OCI-M2 (cell line): ENCODE results near the gene PPARD.
"Not testable (repeated sequence)": the region's sequence is repeated elsewhere in the genome, so short reads cannot be mapped to it uniquely, and the experiment has no call there.

Experiments used
- DNase-seq: peaks from one replicate; lab custom pipeline; 2025; ENCODE audit not compliant: unreplicated experiment; lab: John Stamatoyannopoulos, UW

PPARD gene

DNA sequence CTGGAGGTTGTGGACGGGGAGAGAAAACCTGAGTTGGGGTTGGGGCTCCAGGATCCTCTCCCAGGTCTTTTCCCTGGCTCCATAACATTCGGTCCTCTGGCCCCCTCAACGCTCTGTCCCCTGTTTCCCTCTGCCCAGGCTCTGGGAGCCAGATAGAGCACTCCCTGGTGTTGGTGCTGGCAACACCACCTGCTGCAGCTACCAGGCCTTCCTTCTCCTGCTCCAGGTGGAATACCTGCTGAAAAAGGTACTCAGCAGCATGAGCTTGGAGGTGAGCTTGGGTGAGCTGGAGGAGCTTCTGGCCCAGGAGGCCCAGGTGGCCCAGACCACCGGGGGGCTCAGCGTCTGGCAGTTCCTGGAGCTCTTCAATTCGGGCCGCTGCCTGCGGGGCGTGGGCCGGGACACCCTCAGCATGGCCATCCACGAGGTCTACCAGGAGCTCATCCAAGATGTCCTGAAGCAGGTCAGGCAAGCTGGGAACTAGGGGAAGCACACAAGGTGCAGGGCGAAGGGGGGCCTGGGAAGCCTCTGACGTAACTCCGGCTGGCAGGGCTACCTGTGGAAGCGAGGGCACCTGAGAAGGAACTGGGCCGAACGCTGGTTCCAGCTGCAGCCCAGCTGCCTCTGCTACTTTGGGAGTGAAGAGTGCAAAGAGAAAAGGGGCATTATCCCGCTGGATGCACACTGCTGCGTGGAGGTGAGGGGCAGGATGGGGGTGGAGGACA is 30.1 kb upstream of the PPARD start:
- DNase-seq = no peak

DNA sequence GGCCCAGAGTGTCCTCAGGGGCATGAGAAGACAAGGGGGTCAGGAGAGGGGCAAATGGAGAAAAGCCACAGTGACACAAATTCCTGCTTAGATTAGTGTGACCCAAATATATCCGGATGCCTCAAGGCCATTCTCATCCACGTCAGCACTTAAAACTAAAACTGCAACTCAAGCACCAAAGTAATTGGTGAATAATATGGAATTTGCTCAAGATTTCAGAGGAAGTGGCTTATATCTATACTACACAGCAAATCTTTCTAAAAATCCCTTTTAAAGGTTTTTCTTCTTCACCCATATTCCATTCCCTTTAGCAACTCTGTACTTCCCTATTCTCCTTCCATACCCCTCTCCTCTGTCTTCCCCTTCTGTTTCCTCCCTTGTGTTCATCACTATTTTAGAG is 29.6 kb upstream of the PPARD start:
- no peak for DNase-seq

DNA sequence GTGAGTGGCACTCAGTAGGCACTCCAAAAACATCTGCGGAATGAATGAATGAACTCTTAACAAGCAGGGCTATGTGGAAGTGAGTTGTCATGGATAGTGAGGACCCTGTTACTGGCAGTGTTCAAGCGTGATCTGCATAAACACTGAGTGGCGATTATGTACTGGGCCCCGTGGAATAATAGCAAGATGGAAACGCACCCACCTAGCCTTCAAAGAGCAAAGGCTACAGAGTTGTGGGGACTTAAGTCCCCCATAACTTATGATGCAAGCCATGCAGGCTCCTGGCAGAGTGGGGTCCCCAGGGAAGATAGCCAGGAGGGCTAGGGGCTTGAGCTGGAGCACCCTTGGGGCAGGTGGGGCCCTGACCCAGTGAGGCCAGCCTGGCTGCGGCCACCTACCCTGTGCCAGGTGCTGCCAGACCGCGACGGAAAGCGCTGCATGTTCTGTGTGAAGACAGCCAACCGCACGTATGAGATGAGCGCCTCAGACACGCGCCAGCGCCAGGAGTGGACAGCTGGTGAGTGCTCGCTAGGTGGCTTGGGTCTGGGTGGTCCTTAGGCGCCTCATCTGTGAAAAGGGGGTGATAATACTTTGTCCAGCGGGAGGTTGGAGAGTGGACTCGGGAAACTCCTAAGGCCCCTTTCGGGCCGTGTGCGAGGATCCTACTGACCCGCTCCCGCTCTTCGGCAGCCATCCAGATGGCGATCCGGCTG is 24.7 kb upstream of the PPARD start:
- DNase-seq = no peak

DNA sequence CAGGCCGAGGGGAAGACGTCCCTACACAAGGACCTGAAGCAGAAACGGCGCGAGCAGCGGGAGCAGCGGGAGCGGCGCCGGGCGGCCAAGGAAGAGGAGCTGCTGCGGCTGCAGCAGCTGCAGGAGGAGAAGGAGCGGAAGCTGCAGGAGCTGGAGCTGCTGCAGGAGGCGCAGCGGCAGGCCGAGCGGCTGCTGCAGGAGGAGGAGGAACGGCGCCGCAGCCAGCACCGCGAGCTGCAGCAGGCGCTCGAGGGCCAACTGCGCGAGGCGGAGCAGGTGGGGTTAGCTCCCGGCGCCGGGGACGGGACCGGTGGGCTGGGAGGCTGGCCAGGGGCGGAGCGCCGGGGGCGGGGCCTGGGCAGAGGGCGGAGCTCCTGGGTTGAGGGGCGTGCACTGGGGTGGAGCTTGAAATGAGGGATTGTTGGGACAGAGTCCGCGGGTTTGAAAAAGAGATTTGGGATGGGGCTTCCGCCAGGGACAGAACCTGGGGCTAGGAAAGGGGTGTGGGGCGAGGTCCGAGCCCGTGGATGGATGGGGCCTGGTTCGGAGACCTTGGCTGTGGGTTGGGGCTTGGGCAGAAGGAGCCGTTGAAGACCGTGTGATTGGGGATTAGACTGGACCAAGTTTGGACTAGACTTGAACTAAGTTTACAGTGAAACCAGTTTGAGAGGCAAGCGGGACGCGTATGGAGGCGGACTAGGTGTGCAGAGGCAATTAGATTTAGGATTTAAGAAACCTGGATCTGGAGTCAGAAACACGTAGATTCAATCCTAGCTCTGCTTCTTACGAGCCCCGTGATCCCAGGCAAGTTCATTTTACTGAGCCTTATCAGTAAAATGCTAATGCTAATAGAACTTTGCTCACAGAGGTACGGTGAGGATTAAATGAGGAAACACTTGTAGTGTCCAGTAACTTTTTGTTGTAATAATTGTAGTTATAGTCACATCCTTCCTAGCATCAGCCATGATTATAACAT is 23.9 kb upstream of the PPARD start:
- no peak for DNase-seq

DNA sequence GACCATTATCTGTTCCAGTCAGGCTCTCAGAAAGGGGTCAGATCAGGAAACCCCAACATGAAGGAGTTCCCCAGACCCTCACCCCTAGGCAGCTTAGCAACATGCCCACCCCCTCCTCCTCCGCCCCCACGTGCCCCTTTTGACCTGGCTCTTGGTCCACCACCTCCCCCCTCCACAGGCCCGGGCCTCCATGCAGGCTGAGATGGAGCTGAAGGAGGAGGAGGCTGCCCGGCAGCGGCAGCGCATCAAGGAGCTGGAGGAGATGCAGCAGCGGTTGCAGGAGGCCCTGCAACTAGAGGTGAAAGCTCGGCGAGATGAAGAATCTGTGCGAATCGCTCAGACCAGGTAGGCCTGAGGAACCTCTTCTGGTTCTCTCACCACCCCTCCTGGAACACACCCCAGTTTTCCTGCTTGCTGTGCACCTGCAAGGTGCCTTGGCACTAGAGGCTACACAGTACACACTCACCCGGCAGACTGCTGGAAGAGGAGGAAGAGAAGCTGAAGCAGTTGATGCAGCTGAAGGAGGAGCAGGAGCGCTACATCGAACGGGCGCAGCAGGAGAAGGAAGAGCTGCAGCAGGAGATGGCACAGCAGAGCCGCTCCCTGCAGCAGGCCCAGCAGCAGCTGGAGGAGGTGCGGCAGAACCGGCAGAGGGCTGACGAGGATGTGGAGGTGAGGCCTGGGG is 22.9 kb upstream of the PPARD start:
- DNase-seq = no peak

DNA sequence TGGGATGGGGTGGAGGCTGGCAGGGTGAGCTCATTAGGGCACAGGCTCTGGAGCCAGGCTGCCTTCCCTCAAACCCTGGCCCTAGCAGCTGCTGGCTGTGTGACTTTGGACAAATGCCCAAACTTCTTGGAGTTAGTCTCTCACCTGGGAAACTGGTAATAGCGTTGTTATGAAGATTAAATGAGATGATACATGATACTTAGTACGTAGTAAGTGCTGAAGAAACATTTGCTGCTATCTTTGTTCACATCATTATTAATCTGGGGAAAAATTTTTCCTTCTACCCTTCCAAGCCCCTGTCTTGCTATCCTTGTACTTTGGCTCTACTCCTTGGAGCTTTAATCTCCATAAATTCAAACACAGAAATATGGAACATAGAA is 22.3 kb upstream of the PPARD start:
- no peak for DNase-seq

DNA sequence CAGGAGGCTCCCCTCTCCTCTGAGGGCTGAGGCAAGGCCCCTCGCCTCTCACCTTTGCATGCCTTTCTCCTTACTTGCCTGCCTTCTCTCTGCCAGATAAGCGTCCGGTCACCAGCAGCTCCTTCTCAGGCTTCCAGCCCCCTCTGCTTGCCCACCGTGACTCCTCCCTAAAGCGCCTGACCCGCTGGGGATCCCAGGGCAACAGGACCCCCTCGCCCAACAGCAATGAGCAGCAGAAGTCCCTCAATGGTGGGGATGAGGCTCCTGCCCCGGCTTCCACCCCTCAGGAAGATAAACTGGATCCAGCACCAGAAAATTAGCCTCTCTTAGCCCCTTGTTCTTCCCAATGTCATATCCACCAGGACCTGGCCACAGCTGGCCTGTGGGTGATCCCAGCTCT is 21.3 kb upstream of the PPARD start:
- no peak for DNase-seq

DNA sequence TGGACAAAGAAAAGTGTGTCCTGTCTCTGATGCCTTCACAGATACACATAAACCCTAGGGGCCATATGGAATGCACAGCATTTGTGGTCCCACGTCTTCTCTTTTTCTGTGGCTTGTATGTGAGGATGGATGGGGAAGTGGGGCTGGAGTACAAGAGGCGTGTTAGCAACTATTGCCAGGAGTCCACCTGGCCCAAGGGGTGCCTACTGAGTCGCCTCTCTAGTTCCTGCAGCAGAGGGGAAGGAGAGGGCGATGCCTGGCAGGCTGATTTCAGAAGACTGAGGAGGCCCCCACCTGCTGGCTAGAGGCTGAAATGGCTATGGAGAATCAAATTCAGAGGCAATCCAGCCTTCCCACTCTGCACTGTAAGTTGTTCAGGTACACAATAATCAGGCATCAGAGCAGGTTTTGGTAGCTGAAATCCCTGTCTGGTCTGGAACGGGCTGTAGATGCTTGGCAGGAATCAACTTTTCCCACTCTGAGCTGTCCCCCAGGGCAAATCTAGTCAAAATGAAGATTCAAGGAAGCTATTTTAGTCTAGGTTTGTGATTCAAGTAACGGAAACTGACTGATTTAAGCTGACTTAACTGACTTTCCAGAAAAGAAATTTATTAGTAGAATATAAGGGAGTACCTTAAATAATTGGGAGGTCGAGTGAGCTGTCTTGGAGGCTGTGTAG is 14.9 kb upstream of the PPARD start:
- DNase-seq = no peak

DNA sequence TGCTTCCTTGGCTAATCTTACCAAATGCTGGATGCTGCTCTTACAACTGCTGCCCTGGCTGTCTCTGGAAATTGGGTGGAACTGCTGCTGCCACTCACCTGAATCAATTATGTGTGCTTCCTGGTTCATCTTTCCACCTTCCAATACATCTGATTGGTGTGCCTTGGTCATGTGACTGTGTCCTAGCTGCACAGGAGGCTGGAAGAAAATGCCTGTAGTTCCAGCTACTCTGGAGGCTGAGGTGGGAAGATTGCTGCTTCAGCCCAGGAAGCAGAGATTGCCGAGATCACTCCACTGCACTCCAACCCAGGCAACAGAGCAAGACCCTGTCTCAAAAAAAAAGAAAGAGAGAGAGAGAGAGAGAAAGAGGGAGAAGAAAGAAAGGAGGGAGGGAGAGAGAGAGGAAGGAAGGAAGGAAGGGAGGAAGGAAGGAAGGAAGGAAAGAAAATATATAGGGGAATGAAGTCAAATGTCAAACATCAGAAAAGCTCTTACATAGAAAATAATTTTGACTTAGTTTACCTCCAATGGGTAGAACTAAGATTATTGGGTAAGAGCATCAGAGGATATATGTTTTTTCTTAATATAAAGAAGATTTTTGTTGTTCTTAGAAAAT is 14.1 kb upstream of the PPARD start:
- DNase-seq = no peak

DNA sequence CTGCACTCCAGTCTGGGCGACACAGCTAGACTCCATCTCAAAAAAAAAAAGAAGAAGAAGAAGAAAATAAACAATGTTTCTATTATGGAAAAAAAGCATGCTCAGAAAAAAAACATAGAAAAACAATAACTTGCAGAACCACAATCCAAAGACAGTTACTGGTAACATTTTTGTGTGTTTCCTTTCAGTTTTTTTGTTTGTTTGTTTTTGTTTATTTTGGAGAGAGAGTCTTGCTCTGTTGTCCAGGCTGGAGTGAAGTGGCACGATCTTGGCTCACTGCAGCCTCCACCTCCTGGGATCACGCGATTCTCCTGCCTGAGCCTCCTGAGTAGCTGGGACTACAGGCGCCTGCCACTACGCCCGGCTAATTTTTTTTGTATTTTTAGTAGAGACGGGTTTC is 13.4 kb upstream of the PPARD start:
- DNase-seq = not testable (repeated sequence)

DNA sequence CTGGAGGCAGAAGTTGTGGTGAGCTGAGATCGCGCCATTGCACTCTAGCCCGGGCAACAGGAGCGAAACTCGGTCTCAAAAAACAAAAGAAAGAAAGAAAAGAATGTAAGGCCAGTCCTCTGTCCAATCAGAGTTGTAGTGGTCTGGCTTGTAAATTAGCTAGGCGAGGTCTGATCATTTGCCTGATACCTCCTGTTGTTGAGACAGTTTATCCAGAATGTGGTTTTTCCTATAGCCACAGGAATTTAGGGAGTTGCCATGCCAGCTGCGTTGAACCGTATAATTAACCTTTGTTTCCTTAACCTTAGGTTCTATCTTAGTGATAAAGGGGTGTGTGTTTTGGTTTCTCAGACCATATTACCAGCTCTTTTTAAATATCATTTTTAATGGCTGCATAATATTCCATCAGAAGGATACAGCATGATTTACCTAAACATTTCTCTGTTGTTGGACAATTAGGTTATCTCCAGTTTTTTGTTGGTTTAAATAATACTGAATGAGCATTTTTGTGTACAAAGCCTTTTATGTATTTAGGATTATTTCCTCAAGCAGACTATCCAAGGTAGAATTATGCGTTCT is 11.7 kb upstream of the PPARD start:
- DNase-seq = no peak

DNA sequence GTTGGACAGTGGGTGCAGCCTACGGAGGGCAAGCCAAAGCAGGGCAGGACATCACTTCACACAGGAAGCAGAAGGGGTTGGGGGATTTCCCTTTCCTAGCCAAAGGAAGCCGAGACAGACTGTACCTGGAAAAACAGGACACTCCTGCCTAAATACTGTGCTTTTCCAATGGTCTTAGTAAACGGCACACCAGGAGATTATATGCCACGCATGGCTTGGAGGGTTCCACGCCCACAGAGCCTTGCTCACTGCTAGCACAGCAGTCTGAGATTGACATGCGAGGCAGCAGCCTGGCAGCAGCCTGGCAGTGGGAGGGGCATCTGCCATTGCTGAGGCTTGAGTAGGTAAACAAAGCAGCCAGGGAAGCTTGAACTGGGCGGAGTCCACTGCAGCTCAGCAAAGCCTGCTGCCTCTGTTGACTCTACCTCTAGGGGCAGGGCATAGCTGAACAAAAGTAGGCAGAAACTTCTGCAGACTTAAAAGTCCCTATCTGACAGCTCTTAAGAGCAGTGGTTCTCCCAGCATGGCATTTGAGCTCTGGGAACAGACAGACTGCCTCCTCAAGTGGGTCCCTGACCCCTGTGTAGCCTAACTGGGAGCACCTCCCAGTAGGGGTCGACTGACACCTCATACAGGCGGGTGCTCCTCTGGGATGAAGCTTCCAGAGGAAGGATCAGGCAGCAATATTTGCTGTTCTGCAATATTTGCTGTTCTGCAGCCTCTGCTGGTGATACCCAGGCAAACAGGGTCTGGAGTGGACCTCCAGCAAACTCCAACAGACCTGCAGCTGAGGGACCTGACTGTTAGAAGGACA is 10.1 kb upstream of the PPARD start:
- not testable (repeated sequence) for DNase-seq

DNA sequence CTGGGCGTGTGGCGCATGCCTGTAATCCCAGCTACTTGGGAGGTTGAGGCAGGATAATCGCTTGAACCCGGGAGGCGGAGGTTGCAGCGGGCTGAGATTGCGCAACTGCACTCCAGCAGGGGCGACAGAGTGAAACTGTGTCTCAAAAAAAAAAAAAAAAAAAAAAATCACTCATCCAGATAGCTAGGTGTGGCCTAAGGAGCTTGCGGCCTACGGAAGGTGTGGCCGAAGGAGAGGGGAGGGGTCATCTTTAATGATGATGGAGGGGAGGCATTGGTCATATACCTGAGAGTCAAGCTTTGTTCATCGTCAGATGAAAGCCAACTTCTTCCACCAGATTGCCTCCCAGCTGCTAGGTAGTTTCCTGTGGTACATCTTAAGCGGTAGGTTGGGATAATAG is 801 bp upstream of the PPARD start:
- DNase-seq = no peak

DNA sequence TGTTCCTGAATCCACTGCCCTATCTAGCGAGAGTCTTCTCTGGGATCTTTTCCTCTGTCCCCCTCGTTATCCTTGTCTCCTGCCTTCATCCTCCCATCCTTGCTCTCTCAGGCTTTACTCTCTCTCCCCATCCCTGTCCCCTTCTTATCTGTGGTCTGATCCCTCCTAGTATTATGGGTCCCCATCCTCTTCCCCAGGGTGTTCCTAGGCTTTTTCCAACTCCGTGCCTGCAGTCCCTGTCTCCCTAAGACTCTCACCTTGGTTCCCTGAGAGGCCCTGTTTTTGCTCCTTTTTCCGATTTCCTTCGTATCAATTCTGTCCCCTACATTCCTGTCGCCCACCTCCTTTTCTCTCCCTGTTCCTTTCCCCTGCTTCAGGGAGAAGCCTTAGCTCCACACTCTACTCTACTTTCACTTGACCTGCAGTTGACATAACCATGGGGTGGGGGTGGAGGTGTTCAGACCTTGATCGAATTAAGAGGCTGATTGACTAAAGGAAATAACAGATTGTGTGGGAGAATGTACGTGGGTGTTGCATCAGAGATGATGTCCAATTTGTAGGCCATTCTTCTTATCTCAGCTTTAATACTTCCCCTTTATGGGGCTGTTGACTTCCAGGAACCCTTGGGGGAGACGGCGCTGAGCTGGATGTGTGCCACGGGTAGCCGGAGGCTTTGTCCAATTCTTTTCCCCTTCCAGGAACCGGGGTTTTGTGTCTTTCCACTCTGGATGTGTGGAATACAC is 905 bp downstream of the PPARD start:
- DNase-seq = no peak

DNA sequence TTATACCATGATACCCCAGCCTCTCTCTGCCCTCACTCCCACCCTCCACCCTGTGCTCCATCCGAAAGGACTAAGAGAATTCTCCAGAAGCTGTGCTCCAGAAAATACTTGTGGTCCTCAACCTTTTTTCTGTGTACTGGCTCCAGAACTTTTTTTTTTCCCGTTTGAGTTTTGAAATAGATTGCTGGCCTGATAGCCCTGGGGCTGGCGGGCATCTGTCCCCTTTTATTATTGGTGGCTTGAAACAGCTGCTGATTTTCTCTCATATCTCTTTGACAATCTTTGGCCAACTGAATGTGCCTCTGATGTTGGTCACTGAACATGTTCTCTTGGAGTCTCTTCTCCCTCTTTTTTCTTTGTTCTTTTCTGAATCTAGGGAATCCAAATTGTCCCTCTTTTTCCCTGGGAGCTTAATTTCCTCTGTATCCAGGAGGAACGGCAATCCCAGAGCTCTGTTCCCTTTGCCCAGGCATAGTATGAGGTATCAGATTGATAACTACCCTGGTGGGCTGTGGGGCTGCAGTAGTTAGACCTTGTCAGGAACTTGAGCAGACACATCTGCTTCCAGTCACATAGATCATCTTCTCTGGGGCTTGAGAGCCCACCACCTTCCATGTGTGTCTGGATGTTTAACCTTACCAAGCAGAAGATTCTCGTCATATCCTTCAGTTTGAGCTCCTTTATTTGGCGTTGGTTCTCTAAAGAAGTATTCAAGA is 1.6 kb downstream of the PPARD start:
- DNase-seq = no peak

DNA sequence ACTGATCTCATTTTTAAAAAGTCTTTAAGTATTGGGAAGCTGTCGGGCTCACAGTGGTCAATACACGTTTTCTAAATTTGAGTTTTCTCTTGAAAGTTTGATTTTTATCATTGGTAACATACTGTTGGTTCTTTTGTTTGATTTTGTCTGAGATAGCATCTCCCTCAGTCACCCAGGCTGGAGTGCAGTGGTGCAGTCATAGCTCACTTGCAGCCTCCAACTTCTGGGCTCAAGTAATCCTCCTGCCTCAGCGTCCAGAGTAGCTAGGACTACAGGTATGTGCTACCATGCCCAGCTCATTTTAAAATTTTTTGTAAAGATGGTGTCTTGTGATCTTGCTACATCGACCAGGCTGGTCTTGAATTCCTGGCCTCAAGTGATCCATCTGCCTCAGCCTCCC is 9.1 kb downstream of the PPARD start:
- DNase-seq = no peak

DNA sequence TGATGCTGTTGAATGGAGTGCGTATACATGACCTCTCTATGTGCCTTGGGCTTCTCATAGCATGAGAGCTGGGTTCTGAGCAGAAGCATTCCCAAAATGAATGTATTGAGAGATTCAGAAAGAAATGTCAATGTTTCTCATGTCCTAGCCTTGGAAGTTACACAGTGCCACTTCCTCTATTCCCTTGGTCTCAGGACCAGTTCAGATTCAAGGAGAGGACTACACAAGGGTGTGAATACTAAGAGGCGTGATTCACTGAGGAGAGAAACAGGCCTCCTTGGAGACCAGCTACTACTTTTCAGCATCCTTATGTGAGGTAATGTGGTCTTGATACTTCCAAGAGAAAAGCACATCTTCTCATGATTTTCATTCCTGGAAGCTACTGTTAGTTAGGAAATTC is 10.4 kb downstream of the PPARD start:
- no peak for DNase-seq
